Activated B cell treated with CpG ODN at 0.5 μM for 24 hours (primary cell): Measurements from ENCODE around the gene TNMD. TPM values are rescaled to one million over a fixed set of nuclear protein-coding genes. Genes with fewer than 3 reads are reported as not detected.

Source experiments
- ATAC-seq: fragments of 200-7000 bp; cut with Tn5 transposase; one replicate; pipeline ENCODE4 v1.10.0; 2021; ENCODE audit warnings: low read depth, mild to moderate bottlenecking, moderate library complexity
- CTCF ChIA-PET: fragments of 350-600 bp; sonication (Branson Sonifier 250); formaldehyde crosslinking; loops from one replicate; lab custom pipeline; 2021; ENCODE audit warnings: antibody characterized with exemption; lab: Charles Lee
- POLR2A ChIA-PET: fragments of 350-600 bp; sonication (Branson Sonifier 250); formaldehyde crosslinking; loops from one replicate; lab custom pipeline; 2021; ENCODE audit warnings: antibody characterized with exemption; lab: Charles Lee
- DNase-seq: peaks from one replicate; pipeline ENCODE4 v3.0.0; 2022
- H3K27ac Mint-ChIP-seq: one replicate; pipeline ENCODE4 v1.8.0; 2020; ENCODE audit warnings: mixed read lengths
- H3K27me3 Mint-ChIP-seq: one replicate; pipeline ENCODE4 v1.8.0; 2021; ENCODE audit warnings: mixed read lengths
- H3K36me3 Mint-ChIP-seq: one replicate; pipeline ENCODE4 v1.8.0; 2021; ENCODE audit warnings: low read depth, mixed read lengths
- H3K4me1 Mint-ChIP-seq: one replicate; pipeline ENCODE4 v1.8.0; 2021; ENCODE audit warnings: mixed read lengths
- H3K4me3 Mint-ChIP-seq: one replicate; pipeline ENCODE4 v1.8.0; 2020; ENCODE audit warnings: mild to moderate bottlenecking, mixed read lengths
- H3K9me3 Mint-ChIP-seq: one replicate; pipeline ENCODE4 v1.8.0; 2020; ENCODE audit warnings: mixed read lengths
- intact Hi-C: fragments of 100-400 bp; cut with micrococcal nuclease; formaldehyde crosslinking; loops from one replicate; pipeline ENCODE4 v1.15.1; 2024
- total RNA-seq: library from RNA; stranded (reverse); gene quantifications from 2 replicates; pipeline ENCODE4 v1.2.3, GENCODE V29; 2022
- TF ChIP-seq, protein P1 (sequence below): fragments of 200-600 bp; IDR thresholded peaks from one replicate; pipeline ENCODE4 v1.8.0; 2022; ENCODE audit warnings: antibody characterized with exemption, mild to moderate bottlenecking

The TNMD gene
- total RNA-seq, 1 donor from 2014 or later = not detected

GRCh38 chrX:100593126-100593525, 8.4 kb downstream of the TNMD start:
- Mint-ChIP-seq H3K27ac (no peak overlapping the region), H3K4me3 (no peak overlapping the region), H3K27me3 (peaks cover 1% of the 10 kb centered on the region), H3K4me1 (peaks cover 7% of the 10 kb centered on the region), H3K9me3 (no peaks in the 10 kb centered on the region), H3K36me3 (no peaks in the 10 kb centered on the region)
- CTCF ChIA-PET = no interaction called here
- intact Hi-C loops = no loop called here
- TF ChIP-seq, protein P1, sequence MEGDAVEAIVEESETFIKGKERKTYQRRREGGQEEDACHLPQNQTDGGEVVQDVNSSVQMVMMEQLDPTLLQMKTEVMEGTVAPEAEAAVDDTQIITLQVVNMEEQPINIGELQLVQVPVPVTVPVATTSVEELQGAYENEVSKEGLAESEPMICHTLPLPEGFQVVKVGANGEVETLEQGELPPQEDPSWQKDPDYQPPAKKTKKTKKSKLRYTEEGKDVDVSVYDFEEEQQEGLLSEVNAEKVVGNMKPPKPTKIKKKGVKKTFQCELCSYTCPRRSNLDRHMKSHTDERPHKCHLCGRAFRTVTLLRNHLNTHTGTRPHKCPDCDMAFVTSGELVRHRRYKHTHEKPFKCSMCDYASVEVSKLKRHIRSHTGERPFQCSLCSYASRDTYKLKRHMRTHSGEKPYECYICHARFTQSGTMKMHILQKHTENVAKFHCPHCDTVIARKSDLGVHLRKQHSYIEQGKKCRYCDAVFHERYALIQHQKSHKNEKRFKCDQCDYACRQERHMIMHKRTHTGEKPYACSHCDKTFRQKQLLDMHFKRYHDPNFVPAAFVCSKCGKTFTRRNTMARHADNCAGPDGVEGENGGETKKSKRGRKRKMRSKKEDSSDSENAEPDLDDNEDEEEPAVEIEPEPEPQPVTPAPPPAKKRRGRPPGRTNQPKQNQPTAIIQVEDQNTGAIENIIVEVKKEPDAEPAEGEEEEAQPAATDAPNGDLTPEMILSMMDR = no peak
- ATAC-seq = no peak
- no peak for DNase-seq
- POLR2A ChIA-PET = no interaction called here

DNA sequence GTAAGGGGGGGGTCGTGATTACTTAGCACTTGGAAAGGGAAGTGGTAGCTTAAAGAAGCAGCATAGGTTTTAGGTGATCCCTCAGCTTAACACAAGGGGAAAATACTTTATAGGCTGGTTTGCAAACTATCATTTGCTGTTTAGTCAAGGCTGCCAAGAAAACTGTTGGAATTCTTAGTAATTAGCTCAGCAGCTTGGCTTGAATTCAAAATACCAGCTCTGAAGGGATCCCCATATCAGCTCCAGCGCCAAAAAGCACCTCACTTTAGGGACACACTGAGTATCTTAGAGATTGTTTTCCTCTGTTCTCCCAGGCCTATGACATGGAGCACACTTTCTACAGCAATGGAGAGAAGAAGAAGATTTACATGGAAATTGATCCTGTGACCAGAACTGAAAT, 8.8 kb downstream of the TNMD start:
- no peak overlapping the region for H3K27ac Mint-ChIP-seq
- no peaks in the 10 kb centered on the region for H3K9me3 Mint-ChIP-seq
- ChIA-PET CTCF (no interaction called here), POLR2A (no interaction called here)
- ATAC-seq = no peak
- no peaks in the 10 kb centered on the region for H3K36me3 Mint-ChIP-seq
- intact Hi-C loops = no loop called here
- peaks cover 7% of the 10 kb centered on the region for H3K4me1 Mint-ChIP-seq
- no peak for DNase-seq
- no peaks in the 10 kb centered on the region for H3K27me3 Mint-ChIP-seq
- no peak overlapping the region for H3K4me3 Mint-ChIP-seq
- TF ChIP-seq, protein P1 = no peak

GRCh38 chrX:100596601-100597000, 11.9 kb downstream of the TNMD start:
- Mint-ChIP-seq H3K36me3 (no peaks in the 10 kb centered on the region), H3K27me3 (no peaks in the 10 kb centered on the region), H3K9me3 (no peaks in the 10 kb centered on the region), H3K27ac (no peak overlapping the region), H3K4me1 (peaks cover 8% of the 10 kb centered on the region), H3K4me3 (no peak overlapping the region)
- ChIA-PET POLR2A (no interaction called here), CTCF (no interaction called here)
- DNase-seq (no peak), ATAC-seq (no peak)
- intact Hi-C loops = no loop called here
- TF ChIP-seq, protein P1 = no peak

- intact Hi-C loops = no loop called here
- no peak overlapping the region for H3K27ac Mint-ChIP-seq
- DNase-seq = no peak
- peaks cover 2% of the 10 kb centered on the region for H3K27me3 Mint-ChIP-seq
- ATAC-seq = no peak
- no peak overlapping the region for H3K4me3 Mint-ChIP-seq
- H3K4me1 Mint-ChIP-seq = peaks cover 8% of the 10 kb centered on the region
- ChIA-PET POLR2A (no interaction called here), CTCF (no interaction called here)
- no peaks in the 10 kb centered on the region for H3K36me3 Mint-ChIP-seq
- TF ChIP-seq, protein P1 = no peak
- no peaks in the 10 kb centered on the region for H3K9me3 Mint-ChIP-seq
These were observed 14.7 kb downstream of the TNMD start for GRCh38 chrX:100599456-100599855.

GRCh38 chrX:100600340-100600739, 15.6 kb downstream of the TNMD start:
- H3K4me3 Mint-ChIP-seq = no peak overlapping the region
- TF ChIP-seq, protein P1 = no peak
- ChIA-PET CTCF (interaction anchor here (1.2 kb wide), 1 partner anchor 15 kb away, joined by 3 read pairs; no protein-coding TSS in a partner anchor), POLR2A (no interaction called here)
- ATAC-seq (no peak), DNase-seq (no peak)
- H3K4me1 Mint-ChIP-seq = peaks cover 8% of the 10 kb centered on the region
- intact Hi-C loops = no loop called here
- no peaks in the 10 kb centered on the region for H3K36me3 Mint-ChIP-seq
- peaks cover 2% of the 10 kb centered on the region for H3K27me3 Mint-ChIP-seq
- H3K27ac Mint-ChIP-seq = no peak overlapping the region
- H3K9me3 Mint-ChIP-seq = no peaks in the 10 kb centered on the region
